ENCODE data around the gene HM13.

Gene HM13

GRCh38 chr20:31551163-31552081, 37.2 kb downstream of the HM13 start:
- Histone ChIP-seq H3K27ac (ENCODE audit: insufficient read depth, low read length, poor library complexity, severe bottlenecking) (no peak overlapping the region), H3K9me3 (ENCODE audit: control insufficient read depth, low read length) (no peaks in the 10 kb centered on the region), H3K27me3 (replicated peaks; ENCODE audit: control insufficient read depth, insufficient read depth, low read length, poor library complexity, severe bottlenecking) (no peaks in the 10 kb centered on the region), H3K36me3 (ENCODE audit: control insufficient read depth, insufficient read depth, low read length) (peaks cover 63% of the 10 kb centered on the region), H3K4me3 (ENCODE audit: insufficient read depth, low read depth, low read length, poor library complexity, severe bottlenecking) (no peak overlapping the region), H3K4me1 (ENCODE audit: control insufficient read depth, insufficient read depth, low read length, poor library complexity, severe bottlenecking) (no peaks in the 10 kb centered on the region)
- DNase-seq = no peak

GRCh38 chr20:31555203-31555775, 41.0 kb downstream of the HM13 start:
- Histone ChIP-seq H3K4me1 (ENCODE audit: control insufficient read depth, insufficient read depth, low read length, poor library complexity, severe bottlenecking) (peaks cover 6% of the 10 kb centered on the region), H3K27ac (ENCODE audit: insufficient read depth, low read length, poor library complexity, severe bottlenecking) (no peak overlapping the region), H3K27me3 (replicated peaks; ENCODE audit: control insufficient read depth, insufficient read depth, low read length, poor library complexity, severe bottlenecking) (no peaks in the 10 kb centered on the region), H3K9me3 (ENCODE audit: control insufficient read depth, low read length) (no peaks in the 10 kb centered on the region), H3K4me3 (ENCODE audit: insufficient read depth, low read depth, low read length, poor library complexity, severe bottlenecking) (no peak overlapping the region), H3K36me3 (ENCODE audit: control insufficient read depth, insufficient read depth, low read length) (peaks cover 53% of the 10 kb centered on the region)
- no peak for DNase-seq

GRCh38 chr20:31559704-31560093, 45.5 kb downstream of the HM13 start:
- DNase-seq = no peak
- Histone ChIP-seq H3K27me3 (replicated peaks; ENCODE audit: control insufficient read depth, insufficient read depth, low read length, poor library complexity, severe bottlenecking) (no peaks in the 10 kb centered on the region), H3K9me3 (ENCODE audit: control insufficient read depth, low read length) (no peaks in the 10 kb centered on the region), H3K36me3 (ENCODE audit: control insufficient read depth, insufficient read depth, low read length) (peaks cover 54% of the 10 kb centered on the region), H3K4me1 (ENCODE audit: control insufficient read depth, insufficient read depth, low read length, poor library complexity, severe bottlenecking) (peaks cover 8% of the 10 kb centered on the region), H3K27ac (ENCODE audit: insufficient read depth, low read length, poor library complexity, severe bottlenecking) (no peak overlapping the region), H3K4me3 (ENCODE audit: insufficient read depth, low read depth, low read length, poor library complexity, severe bottlenecking) (no peak overlapping the region)

GRCh38 chr20:31560094-31560745, 46.0 kb downstream of the HM13 start:
- Histone ChIP-seq H3K27ac (ENCODE audit: insufficient read depth, low read length, poor library complexity, severe bottlenecking) (no peak overlapping the region), H3K36me3 (ENCODE audit: control insufficient read depth, insufficient read depth, low read length) (peaks cover 49% of the 10 kb centered on the region), H3K27me3 (replicated peaks; ENCODE audit: control insufficient read depth, insufficient read depth, low read length, poor library complexity, severe bottlenecking) (no peaks in the 10 kb centered on the region), H3K4me1 (ENCODE audit: control insufficient read depth, insufficient read depth, low read length, poor library complexity, severe bottlenecking) (peaks cover 8% of the 10 kb centered on the region), H3K4me3 (ENCODE audit: insufficient read depth, low read depth, low read length, poor library complexity, severe bottlenecking) (no peak overlapping the region), H3K9me3 (ENCODE audit: control insufficient read depth, low read length) (no peaks in the 10 kb centered on the region)
- peak; percentile 48 to 66 (median 55) for DNase-seq

GRCh38 chr20:31560746-31561598, 46.7 kb downstream of the HM13 start:
- DNase-seq = no peak
- peaks cover 45% of the 10 kb centered on the region for H3K36me3 ChIP-seq (ENCODE audit: control insufficient read depth, insufficient read depth, low read length)
- H3K27ac ChIP-seq (ENCODE audit: insufficient read depth, low read length, poor library complexity, severe bottlenecking) = no peak overlapping the region

GRCh38 chr20:31562241-31562640, 48.0 kb downstream of the HM13 start:
- DNase-seq = no peak
- Histone ChIP-seq H3K27me3 (replicated peaks; ENCODE audit: control insufficient read depth, insufficient read depth, low read length, poor library complexity, severe bottlenecking) (no peaks in the 10 kb centered on the region), H3K4me3 (ENCODE audit: insufficient read depth, low read depth, low read length, poor library complexity, severe bottlenecking) (no peak overlapping the region), H3K9me3 (ENCODE audit: control insufficient read depth, low read length) (no peaks in the 10 kb centered on the region), H3K27ac (ENCODE audit: insufficient read depth, low read length, poor library complexity, severe bottlenecking) (no peak overlapping the region), H3K36me3 (ENCODE audit: control insufficient read depth, insufficient read depth, low read length) (peaks cover 44% of the 10 kb centered on the region), H3K4me1 (ENCODE audit: control insufficient read depth, insufficient read depth, low read length, poor library complexity, severe bottlenecking) (peaks cover 11% of the 10 kb centered on the region)

More at GRCh38 chr20:31560746-31561598, 46.7 kb downstream of the HM13 start:
- Histone ChIP-seq H3K27me3 (replicated peaks; ENCODE audit: control insufficient read depth, insufficient read depth, low read length, poor library complexity, severe bottlenecking) (no peaks in the 10 kb centered on the region), H3K4me3 (ENCODE audit: insufficient read depth, low read depth, low read length, poor library complexity, severe bottlenecking) (no peak overlapping the region), H3K9me3 (ENCODE audit: control insufficient read depth, low read length) (no peaks in the 10 kb centered on the region), H3K4me1 (ENCODE audit: control insufficient read depth, insufficient read depth, low read length, poor library complexity, severe bottlenecking) (peaks cover 8% of the 10 kb centered on the region)

GRCh38 chr20:31564284-31564683, 50.0 kb downstream of the HM13 start:
- no peak overlapping the region for H3K27ac ChIP-seq (ENCODE audit: insufficient read depth, low read length, poor library complexity, severe bottlenecking)
- no peaks in the 10 kb centered on the region for H3K9me3 ChIP-seq (ENCODE audit: control insufficient read depth, low read length)
- H3K4me3 ChIP-seq (ENCODE audit: insufficient read depth, low read depth, low read length, poor library complexity, severe bottlenecking) = no peak overlapping the region
- no peak for DNase-seq
- H3K4me1 ChIP-seq (ENCODE audit: control insufficient read depth, insufficient read depth, low read length, poor library complexity, severe bottlenecking) = peaks cover 11% of the 10 kb centered on the region
- no peaks in the 10 kb centered on the region for H3K27me3 ChIP-seq (replicated peaks; ENCODE audit: control insufficient read depth, insufficient read depth, low read length, poor library complexity, severe bottlenecking)
- peaks cover 49% of the 10 kb centered on the region for H3K36me3 ChIP-seq (ENCODE audit: control insufficient read depth, insufficient read depth, low read length)

- Histone ChIP-seq H3K36me3 (ENCODE audit: control insufficient read depth, insufficient read depth, low read length) (peaks cover 46% of the 10 kb centered on the region), H3K27ac (ENCODE audit: insufficient read depth, low read length, poor library complexity, severe bottlenecking) (no peak overlapping the region), H3K4me3 (ENCODE audit: insufficient read depth, low read depth, low read length, poor library complexity, severe bottlenecking) (no peak overlapping the region), H3K27me3 (replicated peaks; ENCODE audit: control insufficient read depth, insufficient read depth, low read length, poor library complexity, severe bottlenecking) (no peaks in the 10 kb centered on the region), H3K4me1 (ENCODE audit: control insufficient read depth, insufficient read depth, low read length, poor library complexity, severe bottlenecking) (peaks cover 4% of the 10 kb centered on the region), H3K9me3 (ENCODE audit: control insufficient read depth, low read length) (no peaks in the 10 kb centered on the region)
- DNase-seq = no peak
Measured at GRCh38 chr20:31565699-31566318, 51.6 kb downstream of the HM13 start.

- no peak overlapping the region for H3K27ac ChIP-seq (ENCODE audit: insufficient read depth, low read length, poor library complexity, severe bottlenecking)
- peaks cover 4% of the 10 kb centered on the region for H3K4me1 ChIP-seq (ENCODE audit: control insufficient read depth, insufficient read depth, low read length, poor library complexity, severe bottlenecking)
- no peak for DNase-seq
- H3K9me3 ChIP-seq (ENCODE audit: control insufficient read depth, low read length) = no peaks in the 10 kb centered on the region
- H3K36me3 ChIP-seq (ENCODE audit: control insufficient read depth, insufficient read depth, low read length) = peaks cover 46% of the 10 kb centered on the region
- no peak overlapping the region for H3K4me3 ChIP-seq (ENCODE audit: insufficient read depth, low read depth, low read length, poor library complexity, severe bottlenecking)
- no peaks in the 10 kb centered on the region for H3K27me3 ChIP-seq (replicated peaks; ENCODE audit: control insufficient read depth, insufficient read depth, low read length, poor library complexity, severe bottlenecking)
Measured at GRCh38 chr20:31566319-31566657, 52.0 kb downstream of the HM13 start.
